IPS-15b (cell line): ENCODE measurements around the gene GNG3.
"Not testable (repeated sequence)": the region's sequence is repeated elsewhere in the genome, so short reads cannot be mapped to it uniquely, and the experiment has no call there.

Experiments used
- H3K27me3 ChIP-seq: one replicate; pipeline ENCODE4 v1.6.1; 2013; ENCODE audit warnings: low read length; ENCODE audit not compliant: control insufficient read depth, insufficient read depth
- H3K36me3 ChIP-seq: one replicate; pipeline ENCODE4 v1.6.1; 2013; ENCODE audit warnings: low read length; ENCODE audit not compliant: control insufficient read depth, insufficient read depth
- H3K4me1 ChIP-seq: one replicate; pipeline ENCODE4 v1.6.1; 2013; ENCODE audit warnings: mild to moderate bottlenecking, low read length; ENCODE audit not compliant: control insufficient read depth, insufficient read depth
- H3K4me3 ChIP-seq: one replicate; pipeline ENCODE4 v1.5.1; 2013; ENCODE audit warnings: low read depth, low read length
- H3K9ac ChIP-seq: one replicate; pipeline ENCODE4 v1.6.1; 2013; ENCODE audit warnings: low read depth, mild to moderate bottlenecking, low read length
- H3K9me3 ChIP-seq: one replicate; pipeline ENCODE4 v1.6.1; 2013; ENCODE audit warnings: mild to moderate bottlenecking, low read length; ENCODE audit not compliant: control insufficient read depth, insufficient read depth

GNG3 gene

DNA sequence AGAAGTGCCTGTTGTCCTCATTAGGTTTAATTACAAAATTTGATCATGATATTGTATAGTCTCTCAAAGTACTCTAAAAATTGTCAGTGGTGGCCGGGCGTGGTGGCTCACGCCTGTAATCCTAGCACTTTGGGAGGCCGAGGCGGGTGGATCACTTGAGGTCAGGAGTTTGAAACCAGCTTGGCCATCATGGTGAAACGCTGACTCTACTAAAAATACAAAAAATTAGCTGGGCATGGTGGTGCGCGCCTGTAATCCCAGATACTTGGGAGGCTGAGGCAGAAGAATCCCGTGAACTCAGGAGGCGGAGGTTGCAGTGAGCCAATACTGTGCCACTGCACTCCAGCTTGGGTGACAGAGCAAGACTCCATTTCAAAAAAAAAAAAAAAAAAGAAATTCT, 32.1 kb upstream of the GNG3 start:
- H3K9me3 ChIP-seq, H3K9ac ChIP-seq, H3K27me3 ChIP-seq, H3K4me1 ChIP-seq, H3K4me3 ChIP-seq: not testable (repeated sequence)
- peaks cover 16% of the 10 kb centered on the region for H3K36me3 ChIP-seq

DNA sequence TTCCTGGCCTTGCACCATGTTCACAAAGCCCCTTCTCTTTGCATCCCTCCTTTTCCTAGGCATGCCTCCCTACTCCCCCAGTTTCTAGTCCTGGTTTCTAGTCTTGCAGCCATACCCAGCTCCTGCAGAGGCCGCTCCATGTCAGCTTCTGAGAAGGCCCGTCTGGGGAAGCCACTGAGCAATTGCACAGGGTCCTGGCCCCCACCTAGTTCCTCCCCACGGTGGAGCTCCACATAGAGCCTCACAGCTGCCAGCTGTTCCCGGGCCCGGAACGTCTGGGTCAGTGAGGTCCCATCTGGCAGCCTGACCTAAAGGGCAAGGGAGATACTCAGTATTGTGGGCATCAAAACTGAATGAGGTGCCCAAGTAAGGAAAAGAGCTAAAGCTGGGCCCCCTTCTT, 30.8 kb upstream of the GNG3 start:
- H3K4me3 ChIP-seq = no peak overlapping the region
- peaks cover 16% of the 10 kb centered on the region for H3K36me3 ChIP-seq
- no peaks in the 10 kb centered on the region for H3K27me3 ChIP-seq
- no peak overlapping the region for H3K9ac ChIP-seq
- H3K9me3 ChIP-seq = no peaks in the 10 kb centered on the region
- H3K4me1 ChIP-seq = peaks cover 7% of the 10 kb centered on the region

DNA sequence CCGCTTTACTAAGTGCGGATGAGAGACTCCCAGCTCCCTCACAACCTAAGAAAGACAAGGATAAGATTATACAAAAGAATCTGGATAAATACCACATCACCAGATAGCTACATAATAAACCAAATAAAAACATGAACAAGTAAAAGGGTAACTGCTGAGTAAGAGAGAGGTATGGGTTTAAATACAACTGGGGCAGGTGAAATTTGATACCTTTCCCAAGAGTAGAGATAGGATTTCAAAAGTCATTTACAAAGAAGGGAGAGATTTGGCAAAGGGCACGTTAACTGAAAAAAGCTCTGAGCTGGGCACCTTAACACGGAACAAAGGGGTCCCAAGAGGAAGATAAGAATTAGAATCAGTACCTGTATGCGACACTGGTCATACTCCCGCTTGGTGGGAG, 30.3 kb upstream of the GNG3 start:
- H3K27me3 ChIP-seq = no peaks in the 10 kb centered on the region
- H3K9ac ChIP-seq = no peak overlapping the region
- H3K4me3 ChIP-seq = peak overlapping the region; percentile 96
- peaks cover 16% of the 10 kb centered on the region for H3K36me3 ChIP-seq
- no peaks in the 10 kb centered on the region for H3K9me3 ChIP-seq
- H3K4me1 ChIP-seq = peaks cover 7% of the 10 kb centered on the region

DNA sequence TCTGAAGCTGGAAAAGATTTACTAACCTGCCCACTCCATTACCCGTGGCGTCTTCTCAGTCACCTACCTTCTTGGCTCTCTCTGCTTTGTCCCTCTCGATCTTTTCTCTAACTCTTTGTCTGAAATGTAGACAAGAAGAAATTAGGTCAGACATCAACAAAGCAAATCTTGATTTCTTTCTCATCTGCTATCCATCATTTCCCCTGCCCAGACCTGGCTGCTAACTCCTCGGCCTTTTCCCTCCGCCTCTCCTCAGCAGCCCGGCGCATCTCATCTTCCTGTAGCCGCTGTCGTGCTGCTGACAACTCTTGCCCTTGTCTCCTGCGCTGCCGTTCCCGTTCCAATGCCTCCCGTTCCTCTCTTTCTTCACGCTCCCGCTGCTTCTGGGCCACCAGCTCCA, 29.8 kb upstream of the GNG3 start:
- Histone ChIP-seq H3K4me1 (peaks cover 7% of the 10 kb centered on the region), H3K36me3 (peaks cover 16% of the 10 kb centered on the region), H3K4me3 (peak overlapping the region; percentile 96), H3K9ac (no peak overlapping the region), H3K27me3 (no peaks in the 10 kb centered on the region), H3K9me3 (no peaks in the 10 kb centered on the region)

DNA sequence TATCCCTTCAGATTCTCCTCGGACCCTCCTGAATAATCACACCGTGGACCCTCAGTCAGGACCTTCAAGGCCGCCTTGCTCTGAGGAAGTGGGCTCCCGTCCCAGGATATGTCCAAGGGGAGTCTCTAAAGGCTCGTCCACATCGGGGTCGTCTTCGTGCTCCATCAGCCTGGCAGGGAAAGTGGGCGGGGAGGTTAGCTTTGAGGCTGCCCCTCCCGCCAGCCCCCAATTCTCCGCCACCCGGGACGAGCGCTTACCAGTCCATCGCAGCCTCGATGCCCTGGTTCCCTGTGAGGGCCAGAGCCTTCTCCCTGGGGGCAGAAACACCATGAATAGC, 29.1 kb upstream of the GNG3 start:
- Histone ChIP-seq H3K9me3 (no peaks in the 10 kb centered on the region), H3K9ac (peak overlapping the region; percentile 89), H3K27me3 (no peaks in the 10 kb centered on the region)

DNA sequence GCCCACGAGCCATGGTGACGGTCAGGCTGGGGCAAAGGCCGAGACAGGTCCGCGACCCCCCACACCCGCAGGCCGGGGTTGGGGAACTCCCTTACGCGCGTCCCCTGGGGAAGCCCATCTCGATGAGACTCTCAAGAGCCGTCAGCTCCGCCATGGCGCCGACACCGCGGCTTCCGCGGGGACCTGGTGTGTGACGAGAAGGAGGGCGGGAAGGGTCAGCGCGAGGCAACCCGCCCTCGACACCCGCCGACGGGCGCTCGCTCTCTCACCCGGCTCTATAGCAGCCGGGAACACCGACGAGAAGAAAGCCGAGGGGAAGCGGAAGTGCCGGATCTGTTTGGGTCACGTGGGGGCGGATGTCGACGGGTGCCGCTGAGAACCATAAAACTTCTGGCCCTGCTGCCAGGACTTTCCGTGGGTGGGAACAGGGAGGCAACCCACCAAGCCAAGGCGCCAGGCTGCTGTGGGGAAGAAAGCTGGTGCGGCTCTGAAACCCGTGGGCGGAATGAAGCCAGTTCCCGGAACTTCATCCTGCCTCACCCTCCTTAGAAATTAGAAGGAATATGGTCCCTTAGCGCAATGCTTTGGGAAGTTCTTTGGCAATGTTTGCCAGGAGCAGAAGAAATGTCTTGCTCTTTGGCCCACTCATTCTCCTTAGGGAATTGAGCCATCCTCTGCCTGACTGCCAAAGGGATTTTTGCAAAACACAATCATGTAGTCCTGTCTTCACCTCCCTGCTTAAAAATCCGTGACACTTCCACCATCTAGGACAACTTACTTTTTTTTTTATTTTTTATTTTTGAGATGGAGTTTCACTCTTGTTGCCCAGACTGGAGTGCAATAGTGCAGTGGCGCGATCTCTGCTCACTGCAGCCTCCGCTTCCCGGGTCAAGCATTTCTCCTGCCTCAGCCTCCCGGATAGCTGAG, 28.4 kb upstream of the GNG3 start, which contains the start of gene UBXN1:
Gene UBXN1 (minus strand): TSS at position 304 of the 927 bp plus-strand sequence. CDS start 150 bp downstream, at position 154.
- H3K27me3 ChIP-seq = no peaks in the 10 kb centered on the region
- H3K9ac ChIP-seq = peak within 1 kb of the TSS; percentile 89
- no peaks in the 10 kb centered on the region for H3K9me3 ChIP-seq
- peak within 1 kb of the TSS; percentile 96 for H3K4me3 ChIP-seq
- peaks cover 5% of the 10 kb centered on the region for H3K4me1 ChIP-seq
- peaks cover 16% of the 10 kb centered on the region for H3K36me3 ChIP-seq

More for the DNA sequence above, 29.1 kb upstream of the GNG3 start:
- Histone ChIP-seq H3K4me3 (peak overlapping the region; percentile 96), H3K36me3 (peaks cover 16% of the 10 kb centered on the region), H3K4me1 (peaks cover 5% of the 10 kb centered on the region)

DNA sequence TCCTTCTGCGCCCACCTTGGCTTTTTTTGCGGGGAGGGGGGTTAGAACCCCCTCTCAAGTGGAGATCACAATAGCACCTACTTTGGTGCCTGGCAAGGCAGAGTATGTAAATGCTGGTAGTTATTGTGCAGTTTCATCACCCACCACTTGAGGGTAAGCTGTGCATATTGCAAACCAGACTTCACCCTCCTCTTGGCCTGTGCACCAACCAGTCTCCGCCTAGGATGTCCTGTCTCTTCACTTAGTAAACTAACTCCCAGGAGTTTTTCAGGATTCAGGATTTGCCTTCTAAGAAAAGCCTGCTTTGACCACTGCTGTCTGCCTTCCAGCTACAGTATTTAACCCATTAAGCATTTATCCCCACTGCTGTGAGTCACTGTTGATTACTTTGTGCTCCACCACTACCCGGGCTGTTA, 26.6 kb upstream of the GNG3 start:
- peaks cover 16% of the 10 kb centered on the region for H3K36me3 ChIP-seq
- H3K9me3 ChIP-seq = no peaks in the 10 kb centered on the region
- no peaks in the 10 kb centered on the region for H3K27me3 ChIP-seq
- H3K4me1 ChIP-seq = peaks cover 5% of the 10 kb centered on the region
- no peak overlapping the region for H3K9ac ChIP-seq
- H3K4me3 ChIP-seq = no peak overlapping the region

DNA sequence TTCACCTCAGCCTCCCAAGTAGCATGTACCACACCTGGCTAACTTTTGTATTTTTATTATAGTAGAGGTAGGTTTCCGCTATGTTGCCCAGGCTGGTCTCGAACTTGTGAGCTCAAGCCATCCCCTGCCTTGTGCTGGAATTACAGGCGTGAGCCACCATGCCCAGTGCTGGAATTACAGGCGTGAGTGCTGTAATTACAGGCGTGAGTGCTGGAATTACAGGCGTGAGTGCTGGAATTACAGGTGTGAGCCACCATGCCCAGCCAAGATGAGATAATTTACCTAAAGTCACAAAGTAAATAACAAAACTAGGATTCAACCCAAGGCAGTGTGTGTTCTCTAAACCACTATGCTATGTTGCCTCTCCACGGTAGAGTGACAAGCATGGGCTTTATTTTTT, 25.0 kb upstream of the GNG3 start:
- Histone ChIP-seq H3K9me3 (no peaks in the 10 kb centered on the region), H3K4me3 (no peak overlapping the region), H3K4me1 (peaks cover 3% of the 10 kb centered on the region), H3K36me3 (peaks cover 9% of the 10 kb centered on the region), H3K9ac (no peak overlapping the region), H3K27me3 (no peaks in the 10 kb centered on the region)

DNA sequence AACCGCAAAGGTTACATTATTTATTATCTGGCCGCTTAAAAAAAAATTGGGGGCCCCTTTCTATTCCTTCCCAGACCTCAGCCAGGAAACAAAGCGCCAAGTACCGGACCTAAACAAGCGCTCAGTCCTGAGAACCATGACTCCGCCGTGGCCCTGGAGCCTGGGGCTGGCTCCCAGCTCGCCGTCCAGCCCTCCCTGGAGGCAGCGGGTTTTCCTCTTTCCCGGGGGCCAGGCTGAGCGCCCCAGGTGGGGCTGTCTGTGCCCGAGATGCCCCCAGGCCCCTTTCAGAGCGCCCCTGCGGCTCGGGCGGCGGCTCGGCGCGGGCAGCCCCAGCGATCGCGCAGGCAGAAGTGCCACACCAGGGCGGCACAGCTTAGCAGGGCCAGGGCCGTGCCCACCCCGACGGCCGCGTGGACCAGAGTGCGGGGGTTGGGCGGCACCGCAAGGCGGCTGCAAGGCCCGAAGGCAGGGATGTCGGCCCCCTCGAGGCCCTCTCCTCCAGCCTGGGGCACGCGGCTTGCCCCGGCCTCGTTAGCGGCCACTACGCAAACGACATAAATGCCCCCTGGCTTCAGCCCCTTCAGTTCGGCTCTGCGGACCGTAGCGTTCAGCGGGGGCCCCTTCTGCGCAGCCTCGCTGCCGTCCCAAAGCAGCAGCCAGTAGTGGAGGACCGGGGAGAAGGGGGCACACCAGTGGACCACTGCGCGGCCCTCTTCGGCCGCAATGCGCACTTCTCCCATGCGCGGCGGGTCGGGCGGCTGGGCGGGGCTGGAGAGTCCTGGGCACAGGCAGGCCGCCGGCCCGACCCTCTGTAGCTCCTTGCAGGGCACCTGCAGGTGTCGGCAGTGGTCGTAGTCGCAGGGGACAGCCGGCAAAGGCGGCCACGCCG, 19.7 kb upstream of the GNG3 start:
- Histone ChIP-seq H3K4me1 (peaks cover 4% of the 10 kb centered on the region), H3K4me3 (no peak overlapping the region), H3K27me3 (no peaks in the 10 kb centered on the region), H3K36me3 (peaks cover 13% of the 10 kb centered on the region), H3K9ac (peak overlapping the region; percentile 24), H3K9me3 (no peaks in the 10 kb centered on the region)

DNA sequence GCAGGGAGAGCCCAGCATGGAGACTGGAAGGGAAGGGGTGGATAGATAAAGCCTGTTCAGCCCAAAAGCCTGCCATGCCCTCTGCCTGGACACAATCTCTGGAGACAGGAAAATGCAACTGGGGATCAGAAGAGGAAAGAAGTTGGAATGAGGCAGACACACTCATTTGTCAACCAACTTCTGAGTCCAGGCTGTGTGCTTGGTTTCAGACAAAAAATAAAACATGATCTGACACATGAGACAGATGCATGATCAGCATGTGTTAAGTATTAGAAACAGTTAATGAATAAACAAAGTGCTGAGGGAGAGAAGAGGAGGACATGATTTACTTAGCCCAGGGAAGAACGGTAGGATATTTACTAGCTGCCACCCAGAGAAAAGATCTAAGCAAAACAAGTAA, 19.0 kb upstream of the GNG3 start:
- no peaks in the 10 kb centered on the region for H3K27me3 ChIP-seq
- H3K9me3 ChIP-seq = no peaks in the 10 kb centered on the region
- peaks cover 15% of the 10 kb centered on the region for H3K36me3 ChIP-seq
- H3K4me1 ChIP-seq = peaks cover 4% of the 10 kb centered on the region
- no peak overlapping the region for H3K9ac ChIP-seq
- no peak overlapping the region for H3K4me3 ChIP-seq

DNA sequence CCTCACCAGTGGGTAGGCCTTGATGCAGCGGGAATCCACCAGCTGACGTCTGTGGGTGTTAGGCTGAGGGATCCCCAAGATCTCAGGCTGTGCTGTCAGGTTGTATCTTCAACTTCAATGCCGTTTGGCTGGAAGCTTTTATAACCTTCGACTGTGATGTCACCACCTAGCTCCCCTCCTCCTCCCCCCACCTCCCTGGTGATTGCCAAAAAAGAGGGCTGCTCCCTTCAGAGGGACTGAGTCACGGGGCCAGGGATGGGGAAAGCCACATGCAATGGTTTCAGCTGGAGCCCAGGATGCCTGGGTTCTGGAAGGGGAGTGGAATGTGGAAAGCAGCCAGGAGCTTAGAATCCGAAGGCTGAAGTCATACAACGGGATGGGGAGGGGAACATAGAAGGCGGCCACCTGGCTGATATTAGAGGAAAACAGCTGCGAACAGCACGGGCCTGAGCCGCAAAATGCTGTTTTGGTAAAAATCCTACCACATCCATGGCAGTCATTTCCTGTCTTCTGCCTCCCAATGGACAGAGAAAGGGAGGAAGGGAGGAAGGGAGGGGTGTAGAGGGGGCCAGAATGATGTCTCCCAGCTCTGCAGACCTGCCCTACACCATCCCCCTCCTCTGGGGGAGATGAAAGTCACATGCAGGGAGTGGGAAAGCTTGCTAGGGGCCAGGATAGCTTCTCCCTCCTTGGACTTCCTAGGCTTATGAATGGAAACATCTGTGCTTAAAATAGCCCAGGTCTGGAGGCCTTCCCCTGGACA, 17.9 kb upstream of the GNG3 start, which contains the start of gene LRRN4CL:
Gene LRRN4CL (minus strand): TSS at position 110 of the 763 bp plus-strand sequence. CDS start 1,022 bp downstream, outside the sequence.
- peaks cover 4% of the 10 kb centered on the region for H3K4me1 ChIP-seq
- H3K27me3 ChIP-seq = no peaks in the 10 kb centered on the region
- peaks cover 19% of the 10 kb centered on the region for H3K36me3 ChIP-seq
- no peaks in the 10 kb centered on the region for H3K9me3 ChIP-seq
- no peak within 1 kb of the TSS for H3K9ac ChIP-seq
- no peak within 1 kb of the TSS for H3K4me3 ChIP-seq
